HG03060 (cell line): ENCODE data around the gene ZNF407.

Experiments used
- ATAC-seq: cut with Tn5 transposase; IDR thresholded peaks from one replicate; pipeline ENCODE4 v1.9.1; 2021; ENCODE audit warnings: low read depth, moderate number of reproducible peaks; ENCODE audit not compliant: unreplicated experiment

The ZNF407 gene

GRCh38 chr18:74715865-74716712, 118.4 kb downstream of the ZNF407 start:
- ATAC-seq: no peak

- ATAC-seq: no peak
These were observed 120.6 kb downstream of the ZNF407 start for GRCh38 chr18:74718312-74718711.

- ATAC-seq: no peak
These were observed 124.6 kb downstream of the ZNF407 start for GRCh38 chr18:74722237-74722636.

GRCh38 chr18:74724186-74724585, 126.5 kb downstream of the ZNF407 start:
- no peak for ATAC-seq

GRCh38 chr18:74725690-74726089, 128.0 kb downstream of the ZNF407 start:
- ATAC-seq: no peak

GRCh38 chr18:74728586-74728985, 130.9 kb downstream of the ZNF407 start:
- no peak for ATAC-seq

- ATAC-seq: no peak
These were observed 133.4 kb downstream of the ZNF407 start for GRCh38 chr18:74731097-74731496.

- ATAC-seq: no peak
These were observed 134.7 kb downstream of the ZNF407 start for GRCh38 chr18:74732380-74732779.

- ATAC-seq: no peak
These were observed 135.9 kb downstream of the ZNF407 start for GRCh38 chr18:74733598-74733997.

GRCh38 chr18:74734013-74734444, 136.4 kb downstream of the ZNF407 start:
- ATAC-seq: no peak

- ATAC-seq: no peak
These were observed 142.3 kb downstream of the ZNF407 start for GRCh38 chr18:74739926-74740325.

GRCh38 chr18:74742573-74743243, 145.0 kb downstream of the ZNF407 start:
- ATAC-seq: no peak

- no peak for ATAC-seq
These were observed 148.1 kb downstream of the ZNF407 start for GRCh38 chr18:74745633-74746403.

GRCh38 chr18:74748809-74749208, 151.1 kb downstream of the ZNF407 start:
- ATAC-seq: no peak

GRCh38 chr18:74758995-74759394, 161.3 kb downstream of the ZNF407 start:
- ATAC-seq: no peak

GRCh38 chr18:74760026-74760425, 162.4 kb downstream of the ZNF407 start:
- no peak for ATAC-seq

GRCh38 chr18:74760436-74760835, 162.8 kb downstream of the ZNF407 start:
- no peak for ATAC-seq

GRCh38 chr18:74766251-74766650, 168.6 kb downstream of the ZNF407 start:
- ATAC-seq: no peak

- no peak for ATAC-seq
These were observed 170.4 kb downstream of the ZNF407 start for GRCh38 chr18:74768096-74768495.

- ATAC-seq: peak; percentile 65
These were observed 175.5 kb downstream of the ZNF407 start for GRCh38 chr18:74773171-74773624.

GRCh38 chr18:74774486-74774885, 176.8 kb downstream of the ZNF407 start:
- ATAC-seq: no peak
